Measurements from ENCODE around the gene SCRG1.

SCRG1 gene

GRCh38 chr4:173398779-173399415 lies at the start of gene SCRG1:
Gene SCRG1 (minus strand): TSS chr4:173399116. CDS start chr4:173391414, 7,702 bp downstream.
- TF ChIP-seq, protein P1, sequence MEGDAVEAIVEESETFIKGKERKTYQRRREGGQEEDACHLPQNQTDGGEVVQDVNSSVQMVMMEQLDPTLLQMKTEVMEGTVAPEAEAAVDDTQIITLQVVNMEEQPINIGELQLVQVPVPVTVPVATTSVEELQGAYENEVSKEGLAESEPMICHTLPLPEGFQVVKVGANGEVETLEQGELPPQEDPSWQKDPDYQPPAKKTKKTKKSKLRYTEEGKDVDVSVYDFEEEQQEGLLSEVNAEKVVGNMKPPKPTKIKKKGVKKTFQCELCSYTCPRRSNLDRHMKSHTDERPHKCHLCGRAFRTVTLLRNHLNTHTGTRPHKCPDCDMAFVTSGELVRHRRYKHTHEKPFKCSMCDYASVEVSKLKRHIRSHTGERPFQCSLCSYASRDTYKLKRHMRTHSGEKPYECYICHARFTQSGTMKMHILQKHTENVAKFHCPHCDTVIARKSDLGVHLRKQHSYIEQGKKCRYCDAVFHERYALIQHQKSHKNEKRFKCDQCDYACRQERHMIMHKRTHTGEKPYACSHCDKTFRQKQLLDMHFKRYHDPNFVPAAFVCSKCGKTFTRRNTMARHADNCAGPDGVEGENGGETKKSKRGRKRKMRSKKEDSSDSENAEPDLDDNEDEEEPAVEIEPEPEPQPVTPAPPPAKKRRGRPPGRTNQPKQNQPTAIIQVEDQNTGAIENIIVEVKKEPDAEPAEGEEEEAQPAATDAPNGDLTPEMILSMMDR (conservative IDR thresholded peaks at IDR 0.05; ENCODE audit: low read depth, low read length) = no peak
- Histone ChIP-seq H2AFZ (ENCODE audit: low read depth) (no peak within 1 kb of the TSS), H3K27me3 (ENCODE audit: insufficient read depth, low read depth) (no peaks in the 10 kb centered on the region), H3K79me2 (ENCODE audit: insufficient read depth, low read depth) (no peaks in the 10 kb centered on the region), H3K4me1 (ENCODE audit: low read depth, poor library complexity, severe bottlenecking) (peaks cover 11% of the 10 kb centered on the region), H3K27ac (no peak within 1 kb of the TSS), H4K20me1 (ENCODE audit: insufficient read depth) (no peaks in the 10 kb centered on the region), H3K4me3 (IDR thresholded peaks at IDR 0.05; ENCODE audit: insufficient read depth, low read depth, low read length) (no peak within 1 kb of the TSS), H3K4me2 (no peak within 1 kb of the TSS), H3K9ac (no peak within 1 kb of the TSS), H3K36me3 (ENCODE audit: insufficient read depth) (no peaks in the 10 kb centered on the region)

GRCh38 chr4:173448103-173448502 lies 49.2 kb upstream of the SCRG1 start:
- Histone ChIP-seq H3K4me3 (IDR thresholded peaks at IDR 0.05; ENCODE audit: insufficient read depth, low read depth, low read length) (no peak overlapping the region), H3K4me1 (ENCODE audit: low read depth, poor library complexity, severe bottlenecking) (no peaks in the 10 kb centered on the region), H2AFZ (ENCODE audit: low read depth) (no peak overlapping the region), H3K9ac (no peak overlapping the region), H3K27ac (no peak overlapping the region), H4K20me1 (ENCODE audit: insufficient read depth) (no peaks in the 10 kb centered on the region), H3K4me2 (no peak overlapping the region), H3K79me2 (ENCODE audit: insufficient read depth, low read depth) (no peaks in the 10 kb centered on the region), H3K36me3 (ENCODE audit: insufficient read depth) (no peaks in the 10 kb centered on the region), H3K27me3 (ENCODE audit: insufficient read depth, low read depth) (no peaks in the 10 kb centered on the region)
- TF ChIP-seq, protein P1 (conservative IDR thresholded peaks at IDR 0.05; ENCODE audit: low read depth, low read length) = no peak

GRCh38 chr4:173446416-173446815 lies 47.5 kb upstream of the SCRG1 start:
- no peaks in the 10 kb centered on the region for H3K4me1 ChIP-seq (ENCODE audit: low read depth, poor library complexity, severe bottlenecking)
- no peak overlapping the region for H3K9ac ChIP-seq
- H3K79me2 ChIP-seq (ENCODE audit: insufficient read depth, low read depth) = no peaks in the 10 kb centered on the region
- H4K20me1 ChIP-seq (ENCODE audit: insufficient read depth) = no peaks in the 10 kb centered on the region
- no peaks in the 10 kb centered on the region for H3K27me3 ChIP-seq (ENCODE audit: insufficient read depth, low read depth)
- TF ChIP-seq, protein P1 (conservative IDR thresholded peaks at IDR 0.05; ENCODE audit: low read depth, low read length) = no peak
- no peak overlapping the region for H3K4me2 ChIP-seq
- no peak overlapping the region for H2AFZ ChIP-seq (ENCODE audit: low read depth)
- H3K4me3 ChIP-seq (IDR thresholded peaks at IDR 0.05; ENCODE audit: insufficient read depth, low read depth, low read length) = no peak overlapping the region
- H3K27ac ChIP-seq = no peak overlapping the region
- no peaks in the 10 kb centered on the region for H3K36me3 ChIP-seq (ENCODE audit: insufficient read depth)

DNA sequence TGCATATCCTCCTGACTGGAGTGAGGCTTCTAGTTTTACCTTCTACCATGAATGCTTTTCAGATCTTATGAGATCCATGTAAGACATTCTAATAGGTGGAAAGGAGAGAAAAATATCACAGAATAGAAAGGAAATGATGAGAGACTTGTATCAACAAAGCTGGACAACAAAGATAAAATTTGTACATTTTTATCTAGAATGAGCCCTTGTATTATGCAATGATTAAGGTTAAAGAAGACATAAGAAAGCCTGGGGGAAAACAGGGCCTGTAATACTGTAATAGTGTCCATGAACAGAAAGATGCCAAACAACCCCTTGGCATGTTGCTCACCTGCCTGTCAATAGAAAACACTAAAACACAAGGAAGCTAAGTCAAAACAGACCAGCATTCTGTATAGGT lies 44.2 kb upstream of the SCRG1 start:
- Histone ChIP-seq H3K36me3 (ENCODE audit: insufficient read depth) (no peaks in the 10 kb centered on the region), H3K9ac (no peak overlapping the region), H4K20me1 (ENCODE audit: insufficient read depth) (no peaks in the 10 kb centered on the region), H2AFZ (ENCODE audit: low read depth) (no peak overlapping the region), H3K4me3 (IDR thresholded peaks at IDR 0.05; ENCODE audit: insufficient read depth, low read depth, low read length) (no peak overlapping the region), H3K27me3 (ENCODE audit: insufficient read depth, low read depth) (no peaks in the 10 kb centered on the region), H3K79me2 (ENCODE audit: insufficient read depth, low read depth) (no peaks in the 10 kb centered on the region), H3K27ac (no peak overlapping the region), H3K4me2 (no peak overlapping the region), H3K4me1 (ENCODE audit: low read depth, poor library complexity, severe bottlenecking) (no peaks in the 10 kb centered on the region)
- TF ChIP-seq, protein P1 (conservative IDR thresholded peaks at IDR 0.05; ENCODE audit: low read depth, low read length) = no peak
